H1 (cell line): ENCODE data around the gene NXN. TPM values are rescaled to one million over a fixed set of nuclear protein-coding genes. Genes with fewer than 3 reads are reported as not detected.

ENCODE experiments used
- CTCF ChIA-PET: fragments of 300-600 bp; sonication (Branson Sonifier 250); formaldehyde crosslinking; loops from one replicate; lab custom pipeline; 2021; ENCODE audit not compliant: partially characterized antibody; lab: Charles Lee
- POLR2A ChIA-PET: fragments of 300-600 bp; sonication (Branson Sonifier 250); formaldehyde crosslinking; loops from one replicate; lab custom pipeline; 2021; ENCODE audit warnings: inconsistent platforms; ENCODE audit not compliant: partially characterized antibody; lab: Charles Lee
- DNase-seq, 2 experiments: peaks; one replicate each; pipeline versions ENCODE4 v3.0.0 to v3.0.0-alpha.2; 2010 to 2022; ENCODE audit warnings: low spot score in 2 of 2, low read depth in 1 of 2, mixed read lengths in 1 of 2
- FAIRE-seq: peaks from 2 replicates; lab custom pipeline; 2011; peaks lifted over from hg19 to GRCh38; lab: Jason Lieb, UNC
- H2AFZ ChIP-seq: 2 replicates; pipeline ENCODE4 v1.8.1; 2012; ENCODE audit warnings: low read length, inconsistent platforms
- H2AK5ac ChIP-seq: 2 replicates; pipeline ENCODE4 v1.6.1; 2013; ENCODE audit warnings: low read depth, low read length
- H2BK120ac ChIP-seq: replicated peaks from 2 replicates; pipeline ENCODE3; 2013; ENCODE audit warnings: low read depth, low read length, inconsistent platforms
- H2BK12ac ChIP-seq: 2 replicates; pipeline ENCODE4 v1.6.1; 2013; ENCODE audit warnings: low read depth, low read length
- H2BK15ac ChIP-seq: 2 replicates; pipeline ENCODE4 v1.6.1; 2013; ENCODE audit warnings: low read length
- H2BK20ac ChIP-seq: 2 replicates; pipeline ENCODE4 v1.6.1; 2013; ENCODE audit warnings: low read length
- H2BK5ac ChIP-seq: 2 replicates; pipeline ENCODE4 v1.6.1; 2013; ENCODE audit warnings: low read depth, low read length
- H3K14ac ChIP-seq: 2 replicates; pipeline ENCODE4 v1.6.1; 2013; ENCODE audit warnings: inconsistent platforms; ENCODE audit not compliant: insufficient read length
- H3K18ac ChIP-seq: 2 replicates; pipeline ENCODE4 v1.6.1; 2013; ENCODE audit warnings: low read length; ENCODE audit errors: extremely low read depth
- H3K23ac ChIP-seq: 2 replicates; pipeline ENCODE4 v1.6.1; 2013; ENCODE audit warnings: inconsistent platforms; ENCODE audit not compliant: insufficient read length
- H3K23me2 ChIP-seq: 2 replicates; pipeline ENCODE4 v1.6.1; 2013; ENCODE audit warnings: low read depth, low read length
- H3K27ac ChIP-seq: 2 replicates; pipeline ENCODE4 v1.6.1; 2011; ENCODE audit warnings: low read depth, low read length, inconsistent platforms
- H3K27me3 ChIP-seq, 4 experiments: replicated peaks in 1 of 4; 1 replicate in 1 of 4; 2 replicates in 3 of 4; pipeline versions ENCODE4 v1.6.1 to v1.8.1; 2011 to 2013; ENCODE audit warnings: low read length in 3 of 4, mild to moderate bottlenecking in 3 of 4, inconsistent platforms in 2 of 4, mixed read lengths in 2 of 4, moderate library complexity in 1 of 4; ENCODE audit not compliant: control insufficient read depth in 3 of 4, insufficient read depth in 3 of 4; ENCODE audit errors: extremely low read depth in 1 of 4
- H3K36me3 ChIP-seq, 4 experiments: 2 replicates each; pipeline versions ENCODE4 v1.6.1 to v1.8.1; 2011 to 2013; ENCODE audit warnings: mild to moderate bottlenecking in 4 of 4, low read length in 3 of 4, moderate library complexity in 2 of 4, control low read depth in 1 of 4, inconsistent platforms in 1 of 4; ENCODE audit not compliant: insufficient read depth in 4 of 4, control insufficient read depth in 2 of 4
- H3K4ac ChIP-seq: replicated peaks from 2 replicates; pipeline ENCODE3; 2013; ENCODE audit warnings: low read length, low read depth, mixed read lengths, inconsistent platforms; ENCODE audit not compliant: insufficient read length
- H3K4me1 ChIP-seq, 4 experiments: replicated peaks in 1 of 4; 1 replicate in 1 of 4; 2 replicates in 3 of 4; pipeline versions ENCODE4 v1.6.1 to v1.8.1; 2011 to 2013; ENCODE audit warnings: low read length in 3 of 4, inconsistent platforms in 2 of 4, mixed read lengths in 1 of 4; ENCODE audit not compliant: insufficient read depth in 4 of 4, control insufficient read depth in 3 of 4
- H3K4me2 ChIP-seq, 2 experiments: 2 replicates each; pipeline versions ENCODE4 v1.6.1 to v1.8.1; 2011 to 2013; ENCODE audit warnings: low read depth in 2 of 2, low read length in 2 of 2, control low read depth in 1 of 2, inconsistent platforms in 1 of 2, mild to moderate bottlenecking in 1 of 2; ENCODE audit not compliant: insufficient read depth in 1 of 2
- H3K4me3 ChIP-seq, 4 experiments: fragments of 200-600, 300-600 bp in 1 of 4; sonication (generic), shearing (Covaris generic), sonication (Bioruptor Twin) in 1 of 4; 2 replicates each; pipeline versions ENCODE4 v1.5.1 to v1.8.1; 2011 to 2016; ENCODE audit warnings: low read length in 4 of 4, low read depth in 3 of 4, control low read depth in 2 of 4, inconsistent platforms in 2 of 4, mild to moderate bottlenecking in 2 of 4, mixed read lengths in 1 of 4, moderate library complexity in 1 of 4; ENCODE audit not compliant: insufficient read depth in 2 of 4; ENCODE audit errors: extremely low read depth in 1 of 4
- H3K56ac ChIP-seq: replicated peaks from 2 replicates; pipeline ENCODE3; 2013; ENCODE audit warnings: low read depth, mild to moderate bottlenecking, mixed read lengths, low read length, inconsistent platforms; ENCODE audit not compliant: insufficient read length
- H3K79me1 ChIP-seq: 2 replicates; pipeline ENCODE4 v1.6.1; 2013; ENCODE audit warnings: low read depth, low read length, control low read depth
- H3K79me2 ChIP-seq, 2 experiments: 2 replicates each; pipeline versions ENCODE4 v1.6.1 to v1.8.1; 2012 to 2013; ENCODE audit warnings: low read length in 2 of 2, mild to moderate bottlenecking in 2 of 2, inconsistent platforms in 1 of 2; ENCODE audit not compliant: insufficient read depth in 2 of 2, control insufficient read depth in 1 of 2
- H3K9ac ChIP-seq, 4 experiments: replicated peaks in 1 of 4; 1 replicate in 1 of 4; 2 replicates in 3 of 4; pipeline versions ENCODE4 v1.6.1 to v1.8.1; 2011 to 2013; ENCODE audit warnings: low read depth in 3 of 4, low read length in 3 of 4, control low read depth in 2 of 4, mild to moderate bottlenecking in 2 of 4, moderate library complexity in 2 of 4, inconsistent platforms in 1 of 4; ENCODE audit errors: extremely low read depth in 1 of 4
- H3K9me3 ChIP-seq, 2 experiments: 2 replicates each; pipeline versions ENCODE4 v1.6.1 to v1.8.1; 2012 to 2013; ENCODE audit warnings: mild to moderate bottlenecking in 2 of 2, moderate library complexity in 2 of 2, control low read depth in 1 of 2, inconsistent platforms in 1 of 2, low read depth in 1 of 2, low read length in 1 of 2, mixed read lengths in 1 of 2; ENCODE audit not compliant: insufficient read depth in 2 of 2
- H4K20me1 ChIP-seq, 2 experiments: replicated peaks in 1 of 2; 2 replicates each; pipeline versions ENCODE3 to v1.8.1; 2011 to 2013; ENCODE audit warnings: inconsistent platforms in 2 of 2, low read length in 2 of 2, mild to moderate bottlenecking in 1 of 2; ENCODE audit not compliant: insufficient read depth in 2 of 2, control insufficient read depth in 1 of 2
- H4K5ac ChIP-seq: 2 replicates; pipeline ENCODE4 v1.6.1; 2013; ENCODE audit warnings: low read length, low read depth, mixed read lengths, inconsistent platforms; ENCODE audit not compliant: insufficient read length
- H4K8ac ChIP-seq: 2 replicates; pipeline ENCODE4 v1.8.0; 2013; ENCODE audit warnings: mild to moderate bottlenecking, moderate library complexity, low read length, inconsistent platforms; ENCODE audit not compliant: insufficient read depth; ENCODE audit errors: extremely low read depth
- H4K91ac ChIP-seq: replicated peaks from 2 replicates; pipeline ENCODE3; 2013; ENCODE audit warnings: low read length, mixed read lengths, inconsistent platforms; ENCODE audit not compliant: insufficient read length
- ASH2L ChIP-seq: fragments of 200-600, 300-600 bp; sonication (generic); IDR thresholded peaks from one replicate; pipeline ENCODE4 v1.7.1; 2017; ENCODE audit warnings: low read length
- BACH1 ChIP-seq: IDR thresholded peaks from 2 replicates; pipeline ENCODE4 v1.6.1; 2012; ENCODE audit warnings: low read length, improper control_type of control experiment
- EZH2 ChIP-seq: fragments of 200-600 bp; sonication (generic); IDR thresholded peaks from 2 replicates; pipeline ENCODE4 v1.7.1; 2012; ENCODE audit warnings: low read depth, mild to moderate bottlenecking, moderate library complexity, low read length, inconsistent platforms; ENCODE audit not compliant: severe bottlenecking
- GTF2F1 ChIP-seq: IDR thresholded peaks from 2 replicates; pipeline ENCODE4 v1.6.1; 2012; ENCODE audit warnings: low read depth, low read length, improper control_type of control experiment, borderline replicate concordance
- HDAC2 ChIP-seq, 2 experiments: fragments of 300-600 bp in 1 of 2; sonication (generic) in 1 of 2; IDR thresholded peaks; 2 replicates each; pipeline ENCODE4 v1.6.1; 2011 to 2012; ENCODE audit warnings: low read depth in 2 of 2, low read length in 2 of 2, mild to moderate bottlenecking in 2 of 2, moderate library complexity in 2 of 2, borderline replicate concordance in 1 of 2, inconsistent platforms in 1 of 2
- HDAC6 ChIP-seq: IDR thresholded peaks from one replicate; pipeline ENCODE4 v1.7.1; 2012; ENCODE audit warnings: low read depth, mild to moderate bottlenecking, inconsistent platforms, low read length, moderate library complexity
- RFX5 ChIP-seq: IDR thresholded peaks from 2 replicates; pipeline ENCODE4 v1.6.1; 2011; ENCODE audit warnings: low read depth, low read length, improper control_type of control experiment, borderline replicate concordance
- YY1 ChIP-seq: IDR thresholded peaks from 2 replicates; pipeline ENCODE4 v1.6.1; 2011; ENCODE audit warnings: low read depth, mild to moderate bottlenecking, low read length
- ZNF274 ChIP-seq: IDR thresholded peaks from 2 replicates; pipeline ENCODE4 v1.7.0; 2012; ENCODE audit warnings: low read length, borderline replicate concordance; ENCODE audit errors: extremely low read depth
- WGBS, 2 experiments: shearing (Covaris generic) in 1 of 2; methylation state at CpG; one replicate each; pipeline versions ENCODE4 v1.1.6 to v1.1.7; 2013 to 2015; ENCODE audit warnings: low lambda C conversion rate in 2 of 2, mixed read lengths in 2 of 2, inconsistent platforms in 1 of 2, low coverage in 1 of 2, missing lambda C conversion rate in 1 of 2; ENCODE audit not compliant: insufficient replicate concordance in 2 of 2, insufficient coverage in 1 of 2, insufficient read length in 1 of 2; ENCODE audit errors: extremely low coverage in 1 of 2, missing lambda C conversion rate in 1 of 2; 5-methylcytosine and 5-hydroxymethylcytosine counted together
- polyA plus RNA-seq, 7 experiments: library from polyadenylated mRNA; depleted of rRNA in 3 of 7; stranded (reverse) in 5 of 7; unstranded in 2 of 7; fragments of >200 nt in 5 of 7; fragments of 200-250 nt in 2 of 7; gene quantifications; 1 replicate in 5 of 7; 2 replicates in 1 of 7; 4 replicates in 1 of 7; pipeline versions ENCODE4 v1.2.1 to v1.2.3, GENCODE V29; 2011 to 2013; ENCODE audit warnings: missing spikeins in 2 of 7, mixed read lengths in 2 of 7
- total RNA-seq: library from RNA; stranded (reverse); fragmentation: NEBNext Ultra II Directional; extraction: Animal tissue kit (Norgen Biotek cat#: 25700); gene quantifications from 2 replicates; pipeline ENCODE4 v1.2.1, GENCODE V29; 2021

Gene NXN
- total and polyA plus RNA-seq, 2 of the 8 experiments (the other 6 are each of a cell fraction or from before 2014, with no cell fraction given) = 94.1 to 107 TPM

GRCh38 chr17:828761-829160 lies 150.8 kb downstream of the NXN start:
- no peak overlapping the region for H3K4me2 ChIP-seq
- H3K14ac ChIP-seq = no peak overlapping the region
- no peak for DNase-seq
- H3K4me3 ChIP-seq = no peak overlapping the region
- H4K5ac ChIP-seq = no peak overlapping the region
- no peak overlapping the region for H3K18ac ChIP-seq
- no peak overlapping the region for H2AFZ ChIP-seq
- no peak overlapping the region for H3K27ac ChIP-seq
- H3K4me1 ChIP-seq = no peaks in the 10 kb centered on the region; a peak in 1 of 7 replicates
- H3K9me3 ChIP-seq = no peaks in the 10 kb centered on the region
- no peak overlapping the region for H4K91ac ChIP-seq
- no peak overlapping the region for H3K23ac ChIP-seq
- H2BK5ac ChIP-seq = no peak overlapping the region
- no peak overlapping the region for H2AK5ac ChIP-seq
- peaks cover 9% of the 10 kb centered on the region for H3K79me1 ChIP-seq
- H3K56ac ChIP-seq = no peak overlapping the region
- POLR2A ChIA-PET = no interaction called here
- no peak overlapping the region for H4K8ac ChIP-seq
- CTCF ChIA-PET = interaction anchor here (1.0 kb wide), 1 partner anchor 33 kb away, joined by 3 read pairs; no protein-coding TSS in a partner anchor
- no peak overlapping the region for H2BK15ac ChIP-seq
- peaks cover 0 to 18% of the 10 kb centered on the region in 2 experiments; a peak in 1 of 4 replicates for H3K79me2 ChIP-seq
- H2BK120ac ChIP-seq = no peak overlapping the region
- H3K9ac ChIP-seq = no peak overlapping the region
- 88% methylated on average over 5 of the region's 5 CpGs; no CpG with 5 or more reads in 1 of the 2 experiments for WGBS, 2 experiments
- no peak overlapping the region for H2BK20ac ChIP-seq
- H3K27me3 ChIP-seq = no peaks in the 10 kb centered on the region
- H2BK12ac ChIP-seq = no peak overlapping the region
- no peak for FAIRE-seq
- peaks cover 2 to 4% of the 10 kb centered on the region in 2 experiments for H4K20me1 ChIP-seq
- no peak overlapping the region for H3K4ac ChIP-seq
- peaks cover 0 to 6% (median 0%) of the 10 kb centered on the region in 4 experiments; a peak in 4 of 8 replicates for H3K36me3 ChIP-seq
- H3K23me2 ChIP-seq = no peaks in the 10 kb centered on the region
- TF ChIP-seq ZNF274 (no peak), YY1 (no peak), RFX5 (no peak), HDAC2 (IDR thresholded peaks at IDR 0.05; ENCODE audit: borderline replicate concordance in 1 of 2, low read depth in 2 of 2, low read length in 2 of 2) (no peak), GTF2F1 (no peak), ASH2L (no peak), HDAC6 (no peak), EZH2 (no peak), BACH1 (no peak)
